Bronchial epithelial cell (primary cell): Measurements from ENCODE around the gene SLC5A11. TPM values are rescaled to one million over a fixed set of nuclear protein-coding genes. Genes with fewer than 3 reads are reported as not detected.

Experiments used
- DNase-seq: peaks from one replicate; pipeline ENCODE4 v3.0.0-alpha.2; 2010; ENCODE audit warnings: low read depth
- FAIRE-seq: peaks from 2 replicates; lab custom pipeline; 2011; peaks lifted over from hg19 to GRCh38; lab: Jason Lieb, UNC
- H3K27me3 ChIP-seq: 2 replicates; pipeline ENCODE4 v1.5.1; 2011; ENCODE audit warnings: low read length; ENCODE audit not compliant: control insufficient read depth, insufficient read depth
- H3K36me3 ChIP-seq: 2 replicates; pipeline ENCODE4 v1.5.1; 2011; ENCODE audit warnings: low read length; ENCODE audit not compliant: control insufficient read depth, insufficient read depth
- H3K4me3 ChIP-seq: 2 replicates; pipeline ENCODE4 v1.5.1; 2011; ENCODE audit warnings: mild to moderate bottlenecking, low read depth, low read length, control low read depth
- total RNA-seq: library from RNA; depleted of rRNA; stranded (reverse); fragments of >200 nt; gene quantifications from 2 replicates; pipeline ENCODE4 v1.2.1, GENCODE V29; 2014
- TF ChIP-seq, protein P1 (sequence below): IDR thresholded peaks from 2 replicates; pipeline ENCODE4 v1.5.1; 2011; ENCODE audit warnings: mild to moderate bottlenecking, moderate library complexity, low read length, control low read depth, inconsistent platforms; ENCODE audit not compliant: insufficient read depth, severe bottlenecking

The SLC5A11 gene
- total RNA-seq, 1 donor from 2014 or later, result not detected

DNA sequence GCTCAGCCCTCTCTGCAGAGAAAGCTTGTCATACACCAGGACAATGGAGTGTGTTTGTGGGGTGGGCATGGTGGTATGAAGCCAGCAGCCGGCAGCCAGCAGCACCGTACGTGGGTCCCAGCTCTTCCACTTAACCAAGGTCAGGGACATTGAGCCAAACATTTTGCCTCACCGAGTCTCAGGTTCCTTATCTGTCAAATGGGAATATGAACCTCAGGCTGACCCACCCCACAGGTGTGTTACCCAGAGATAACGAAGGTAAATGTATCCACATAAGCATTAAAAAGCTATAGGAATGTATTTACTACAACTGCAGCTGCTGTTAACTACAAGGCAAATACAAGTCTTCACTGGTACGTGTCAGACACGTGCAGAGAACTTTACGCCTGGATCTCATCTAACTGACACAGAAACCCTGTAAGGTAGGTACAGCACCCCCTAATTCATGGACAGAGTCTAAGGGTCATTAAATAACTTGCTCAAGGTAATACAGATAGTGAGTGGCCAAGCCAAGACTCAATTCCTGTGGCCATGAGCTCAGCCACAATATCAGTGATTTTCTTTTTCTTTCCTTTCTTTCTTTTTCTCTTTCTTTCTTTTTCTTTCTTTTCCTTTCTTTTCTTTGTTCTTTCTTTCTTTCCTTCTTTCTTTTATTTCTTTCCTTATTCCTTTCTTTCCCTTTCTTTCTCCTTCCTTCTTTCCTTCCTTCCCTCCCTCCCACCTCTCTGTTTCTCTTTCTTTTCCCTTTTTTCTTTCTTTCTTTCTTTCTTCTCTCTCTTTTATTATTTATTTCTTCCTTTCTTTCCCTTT, 990 bp downstream of the SLC5A11 start:
- FAIRE-seq (no peak), DNase-seq (no peak)
- H3K4me3 ChIP-seq, result no peak overlapping the region
- TF ChIP-seq, protein P1, sequence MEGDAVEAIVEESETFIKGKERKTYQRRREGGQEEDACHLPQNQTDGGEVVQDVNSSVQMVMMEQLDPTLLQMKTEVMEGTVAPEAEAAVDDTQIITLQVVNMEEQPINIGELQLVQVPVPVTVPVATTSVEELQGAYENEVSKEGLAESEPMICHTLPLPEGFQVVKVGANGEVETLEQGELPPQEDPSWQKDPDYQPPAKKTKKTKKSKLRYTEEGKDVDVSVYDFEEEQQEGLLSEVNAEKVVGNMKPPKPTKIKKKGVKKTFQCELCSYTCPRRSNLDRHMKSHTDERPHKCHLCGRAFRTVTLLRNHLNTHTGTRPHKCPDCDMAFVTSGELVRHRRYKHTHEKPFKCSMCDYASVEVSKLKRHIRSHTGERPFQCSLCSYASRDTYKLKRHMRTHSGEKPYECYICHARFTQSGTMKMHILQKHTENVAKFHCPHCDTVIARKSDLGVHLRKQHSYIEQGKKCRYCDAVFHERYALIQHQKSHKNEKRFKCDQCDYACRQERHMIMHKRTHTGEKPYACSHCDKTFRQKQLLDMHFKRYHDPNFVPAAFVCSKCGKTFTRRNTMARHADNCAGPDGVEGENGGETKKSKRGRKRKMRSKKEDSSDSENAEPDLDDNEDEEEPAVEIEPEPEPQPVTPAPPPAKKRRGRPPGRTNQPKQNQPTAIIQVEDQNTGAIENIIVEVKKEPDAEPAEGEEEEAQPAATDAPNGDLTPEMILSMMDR, result no peak
- no peaks in the 10 kb centered on the region for H3K27me3 ChIP-seq
- no peaks in the 10 kb centered on the region for H3K36me3 ChIP-seq

DNA sequence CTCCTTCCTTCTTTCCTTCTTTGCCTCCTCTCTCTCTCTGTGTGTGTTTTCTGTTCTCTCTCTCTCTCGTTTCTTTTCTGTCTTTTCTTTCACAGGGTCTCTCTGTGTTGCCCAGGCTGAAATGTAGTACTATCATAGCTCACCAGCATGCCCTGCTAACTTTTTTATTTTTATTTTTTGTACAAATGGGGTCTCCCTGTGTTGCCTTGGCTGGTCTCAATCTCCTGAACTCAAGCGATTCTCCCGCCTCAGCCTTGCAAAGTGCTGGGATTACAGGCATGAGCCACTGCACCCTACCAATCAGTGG, 1.5 kb downstream of the SLC5A11 start:
- DNase-seq (no peak), FAIRE-seq (no peak)
- no peak overlapping the region for H3K4me3 ChIP-seq
- TF ChIP-seq, protein P1, result no peak
- H3K27me3 ChIP-seq, result no peaks in the 10 kb centered on the region
- no peaks in the 10 kb centered on the region for H3K36me3 ChIP-seq

DNA sequence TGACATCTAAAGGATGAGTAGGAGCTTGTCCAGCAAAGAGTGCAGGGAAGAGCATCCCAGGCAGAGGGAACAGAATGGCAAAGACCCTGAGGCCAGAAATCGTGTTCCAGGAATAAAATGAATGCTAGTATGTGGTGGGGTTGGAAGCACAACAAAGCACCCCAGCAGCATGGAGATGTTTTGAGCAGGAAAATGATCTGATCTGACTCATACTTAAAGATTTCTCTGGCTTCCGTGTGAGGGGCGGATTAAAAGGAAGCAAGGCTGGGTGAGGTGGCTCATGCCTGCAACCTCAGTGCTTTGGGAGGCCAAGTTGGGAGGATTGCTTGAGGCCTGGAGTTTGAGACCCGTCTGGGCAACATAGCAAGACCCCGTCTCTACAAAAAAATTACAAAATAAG, 2.3 kb downstream of the SLC5A11 start:
- Histone ChIP-seq H3K4me3 (no peak overlapping the region), H3K36me3 (no peaks in the 10 kb centered on the region), H3K27me3 (no peaks in the 10 kb centered on the region)
- TF ChIP-seq, protein P1, result no peak
- DNase-seq (peak; percentile 67), FAIRE-seq (no peak)

DNA sequence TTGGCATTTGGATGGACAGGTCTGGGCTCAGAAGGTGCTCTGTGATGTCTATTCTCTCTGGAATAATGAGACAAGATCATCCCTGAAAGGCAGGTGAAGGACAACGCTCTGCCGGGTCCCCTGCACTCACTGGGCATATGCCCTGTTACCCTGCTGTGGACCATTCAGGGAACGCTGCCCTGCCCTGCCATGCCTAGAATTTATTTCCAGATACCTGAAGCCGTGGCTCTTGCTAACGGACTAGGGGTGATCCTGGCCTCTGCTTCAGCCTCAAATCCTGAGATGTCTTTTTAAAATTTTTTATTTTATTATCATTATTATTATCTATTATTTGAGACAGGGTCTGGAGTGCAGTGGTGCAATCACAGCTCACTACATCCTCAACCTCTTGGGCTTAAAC, 3.9 kb downstream of the SLC5A11 start:
- Histone ChIP-seq H3K36me3 (no peaks in the 10 kb centered on the region), H3K27me3 (no peaks in the 10 kb centered on the region), H3K4me3 (no peak overlapping the region)
- DNase-seq (no peak), FAIRE-seq (no peak)
- TF ChIP-seq, protein P1, result no peak

DNA sequence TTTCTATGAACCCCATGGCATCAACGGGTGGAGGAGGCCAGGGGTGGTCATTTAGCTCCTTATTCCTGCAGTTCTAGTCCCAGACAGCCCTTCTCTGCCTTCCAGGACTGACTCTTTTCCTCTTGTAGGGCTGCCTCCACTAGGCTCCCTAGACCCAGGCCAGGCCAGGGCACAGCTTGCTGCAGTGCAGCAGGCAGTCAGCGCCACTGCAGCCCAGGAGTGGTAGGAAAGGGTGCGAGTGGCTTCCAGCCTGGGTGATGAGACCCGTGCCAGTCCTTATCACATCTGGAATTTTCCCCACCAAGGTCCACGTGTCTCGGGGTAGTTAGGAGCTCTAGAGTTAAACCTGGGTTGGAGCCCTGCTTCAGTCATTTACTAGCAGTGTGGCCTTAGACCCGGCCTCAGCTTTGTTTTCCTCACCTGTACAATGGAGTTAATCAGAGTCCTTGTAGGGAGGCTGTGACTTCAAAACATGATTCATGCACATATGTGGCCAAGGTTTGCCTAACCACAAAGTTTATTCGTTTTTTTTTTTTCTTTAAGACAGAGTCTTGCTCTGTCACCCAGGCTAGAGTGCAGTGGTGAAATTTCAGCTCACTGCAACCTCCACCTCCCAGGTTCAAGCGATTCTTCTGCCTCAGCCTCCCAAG, 4.7 kb downstream of the SLC5A11 start:
- no peak for FAIRE-seq
- Histone ChIP-seq H3K27me3 (no peaks in the 10 kb centered on the region), H3K4me3 (no peak overlapping the region), H3K36me3 (no peaks in the 10 kb centered on the region)
- TF ChIP-seq, protein P1, result no peak
- DNase-seq, result peak; percentile 79
